H1 (cell line): ENCODE data around the gene STIL. TPM values are rescaled to one million over a fixed set of nuclear protein-coding genes. Genes with fewer than 3 reads are reported as not detected.

Experiments used
- ASH2L ChIP-seq: fragments of 200-600, 300-600 bp; sonication (generic); IDR thresholded peaks from one replicate; pipeline ENCODE4 v1.7.1; 2017; ENCODE audit warnings: low read length
- ATF3 ChIP-seq: IDR thresholded peaks from 2 replicates; pipeline ENCODE4 v1.6.1; 2011; ENCODE audit warnings: low read depth, mild to moderate bottlenecking, low read length; ENCODE audit not compliant: insufficient read depth
- BRCA1 ChIP-seq: IDR thresholded peaks from 2 replicates; pipeline ENCODE4 v1.6.1; 2012; ENCODE audit warnings: low read depth, low read length, improper control_type of control experiment
- CEBPB ChIP-seq: IDR thresholded peaks from 2 replicates; pipeline ENCODE4 v1.6.1; 2012; ENCODE audit warnings: low read depth, low read length
- EP300 ChIP-seq, 2 experiments: IDR thresholded peaks; 1 replicate in 1 of 2; 2 replicates in 1 of 2; pipeline ENCODE4 v1.6.1; 2011 to 2012; ENCODE audit warnings: low read depth in 2 of 2, low read length in 2 of 2, mild to moderate bottlenecking in 2 of 2, borderline replicate concordance in 1 of 2, inconsistent platforms in 1 of 2, moderate library complexity in 1 of 2
- EZH2 ChIP-seq: fragments of 200-600 bp; sonication (generic); IDR thresholded peaks from 2 replicates; pipeline ENCODE4 v1.7.1; 2012; ENCODE audit warnings: low read depth, mild to moderate bottlenecking, moderate library complexity, low read length, inconsistent platforms; ENCODE audit not compliant: severe bottlenecking
- HDAC2 ChIP-seq, 2 experiments: fragments of 300-600 bp in 1 of 2; sonication (generic) in 1 of 2; IDR thresholded peaks; 2 replicates each; pipeline ENCODE4 v1.6.1; 2011 to 2012; ENCODE audit warnings: low read depth in 2 of 2, low read length in 2 of 2, mild to moderate bottlenecking in 2 of 2, moderate library complexity in 2 of 2, borderline replicate concordance in 1 of 2, inconsistent platforms in 1 of 2
- HDAC6 ChIP-seq: IDR thresholded peaks from one replicate; pipeline ENCODE4 v1.7.1; 2012; ENCODE audit warnings: low read depth, mild to moderate bottlenecking, inconsistent platforms, low read length, moderate library complexity
- KDM1A ChIP-seq: fragments of 200-600, 300-600 bp; sonication (generic); IDR thresholded peaks from 2 replicates; pipeline ENCODE4 v1.7.1; 2016; ENCODE audit warnings: mild to moderate bottlenecking, low read length, borderline replicate concordance
- KDM4A ChIP-seq: IDR thresholded peaks from one replicate; pipeline ENCODE4 v1.7.1; 2012; ENCODE audit warnings: low read depth, mild to moderate bottlenecking, moderate library complexity, low read length, inconsistent platforms; ENCODE audit not compliant: severe bottlenecking
- KDM5A ChIP-seq: fragments of 200-600 bp; IDR thresholded peaks from 2 replicates; pipeline ENCODE4 v1.7.1; 2012; ENCODE audit warnings: mild to moderate bottlenecking, low read length, inconsistent platforms, mixed read lengths
- MAX ChIP-seq: IDR thresholded peaks from 2 replicates; pipeline ENCODE4 v1.6.1; 2012; ENCODE audit warnings: inconsistent platforms
- NANOG ChIP-seq: IDR thresholded peaks from 2 replicates; pipeline ENCODE4 v1.6.1; 2011; ENCODE audit warnings: low read length, low read depth, mild to moderate bottlenecking, inconsistent platforms; ENCODE audit not compliant: insufficient read depth, poor library complexity, severe bottlenecking
- NRF1 ChIP-seq: IDR thresholded peaks from 2 replicates; pipeline ENCODE4 v1.6.1; 2011; ENCODE audit warnings: mild to moderate bottlenecking, low read depth, low read length, improper control_type of control experiment
- RAD21 ChIP-seq, 2 experiments: IDR thresholded peaks in 1 of 2; conservative IDR thresholded peaks in 1 of 2; 2 replicates each; pipeline ENCODE4 v1.6.1; 2011; ENCODE audit warnings: low read depth in 2 of 2, low read length in 2 of 2, improper control_type of control experiment in 1 of 2, inconsistent platforms in 1 of 2, mild to moderate bottlenecking in 1 of 2, moderate library complexity in 1 of 2
- RBBP5 ChIP-seq: IDR thresholded peaks from 2 replicates; pipeline ENCODE4 v1.7.1; 2012; ENCODE audit warnings: low read depth, mild to moderate bottlenecking, inconsistent platforms, low read length, moderate library complexity, borderline replicate concordance
- SAP30 ChIP-seq: fragments of 300-600 bp; sonication (generic); IDR thresholded peaks from 2 replicates; pipeline ENCODE4 v1.7.1; 2012; ENCODE audit warnings: low read length, moderate library complexity, mild to moderate bottlenecking, inconsistent platforms; ENCODE audit not compliant: insufficient read depth, insufficient replicate concordance
- SRF ChIP-seq: IDR thresholded peaks from 2 replicates; pipeline ENCODE4 v1.6.1; 2011; ENCODE audit warnings: mild to moderate bottlenecking, low read depth, low read length, moderate library complexity
- SUZ12 ChIP-seq: fragments of 200-600 bp; sonication (generic); IDR thresholded peaks from 2 replicates; pipeline ENCODE4 v1.6.1; 2012; ENCODE audit warnings: mild to moderate bottlenecking, inconsistent platforms, low read length, moderate library complexity, mixed read lengths
- TAF7 ChIP-seq: optimal IDR thresholded peaks from 2 replicates; pipeline ENCODE3; 2011; ENCODE audit warnings: low read depth, mild to moderate bottlenecking, inconsistent platforms, low read length, moderate library complexity, borderline replicate concordance
- TBP ChIP-seq: IDR thresholded peaks from 2 replicates; pipeline ENCODE4 v1.6.1; 2011; ENCODE audit warnings: low read depth, low read length, improper control_type of control experiment
- TEAD4 ChIP-seq: IDR thresholded peaks from 2 replicates; pipeline ENCODE4 v1.6.1; 2012; ENCODE audit warnings: low read depth, low read length, inconsistent platforms, mixed read lengths
- polyA plus RNA-seq, 7 experiments: library from polyadenylated mRNA; depleted of rRNA in 3 of 7; stranded (reverse) in 5 of 7; unstranded in 2 of 7; fragments of >200 nt in 5 of 7; fragments of 200-250 nt in 2 of 7; gene quantifications; 1 replicate in 5 of 7; 2 replicates in 1 of 7; 4 replicates in 1 of 7; pipeline versions ENCODE4 v1.2.1 to v1.2.3, GENCODE V29; 2011 to 2013; ENCODE audit warnings: missing spikeins in 2 of 7, mixed read lengths in 2 of 7
- total RNA-seq: library from RNA; stranded (reverse); fragmentation: NEBNext Ultra II Directional; extraction: Animal tissue kit (Norgen Biotek cat#: 25700); gene quantifications from 2 replicates; pipeline ENCODE4 v1.2.1, GENCODE V29; 2021

The STIL gene
- total and polyA plus RNA-seq, 2 of the 8 experiments (the other 6 are each of a cell fraction or from before 2014, with no cell fraction given) = 13.6 to 25.1 TPM

- TF ChIP-seq RAD21 (IDR thresholded peaks at IDR 0.05 in 1 of 2, conservative IDR thresholded peaks at IDR 0.05 in 1 of 2; ENCODE audit: low read depth in 2 of 2, low read length in 2 of 2) (no peak), HDAC6 (no peak), SRF (no peak), KDM4A (no peak), SUZ12 (peak; percentile 96), NRF1 (no peak), SAP30 (no peak), EZH2 (peak; percentile 92), MAX (0 out of 2 replicates have a peak, but pooled peaks have one; percentile 5), EP300 (IDR thresholded peaks at IDR 0.05; ENCODE audit: borderline replicate concordance in 1 of 2, low read depth in 2 of 2, low read length in 2 of 2) (no peak), KDM1A (no peak), NANOG (no peak), ATF3 (no peak), KDM5A (no peak), HDAC2 (IDR thresholded peaks at IDR 0.05; ENCODE audit: borderline replicate concordance in 1 of 2, low read depth in 2 of 2, low read length in 2 of 2) (no peak), TBP (no peak), ASH2L (no peak), RBBP5 (no peak), TEAD4 (no peak), TAF7 (no peak), BRCA1 (no peak), CEBPB (peak; percentile 62)
These were observed 82.4 kb downstream of the STIL start (continued) for GRCh38 chr1:47231301-47232186.
